HG03175 (cell line): ENCODE data around the gene HOXA3.

Experiments
- ATAC-seq: cut with Tn5 transposase; IDR thresholded peaks from one replicate; pipeline ENCODE4 v1.9.1; 2021; ENCODE audit warnings: mild to moderate bottlenecking, moderate library complexity; ENCODE audit not compliant: unreplicated experiment

Gene HOXA3

DNA sequence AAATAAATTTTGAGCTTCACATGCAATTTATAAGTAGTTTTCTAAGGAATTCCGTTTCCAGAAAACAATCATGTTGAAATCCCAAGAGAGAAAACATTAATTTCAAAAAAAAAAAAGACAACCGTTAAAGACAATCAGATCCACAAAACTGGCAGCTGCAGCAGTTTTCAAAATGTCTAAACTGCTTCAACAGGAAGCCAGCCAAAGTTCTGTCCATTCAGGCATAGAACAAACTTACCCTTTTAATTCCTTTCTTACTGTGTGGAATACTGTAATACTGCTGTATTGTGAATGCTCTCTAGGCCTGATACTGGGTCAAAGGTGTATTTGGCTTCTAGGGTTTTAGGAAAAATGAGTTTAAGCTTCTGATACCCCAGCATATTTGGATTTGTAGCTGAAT lies 88.2 kb downstream of the HOXA3 start:
- ATAC-seq: no peak

DNA sequence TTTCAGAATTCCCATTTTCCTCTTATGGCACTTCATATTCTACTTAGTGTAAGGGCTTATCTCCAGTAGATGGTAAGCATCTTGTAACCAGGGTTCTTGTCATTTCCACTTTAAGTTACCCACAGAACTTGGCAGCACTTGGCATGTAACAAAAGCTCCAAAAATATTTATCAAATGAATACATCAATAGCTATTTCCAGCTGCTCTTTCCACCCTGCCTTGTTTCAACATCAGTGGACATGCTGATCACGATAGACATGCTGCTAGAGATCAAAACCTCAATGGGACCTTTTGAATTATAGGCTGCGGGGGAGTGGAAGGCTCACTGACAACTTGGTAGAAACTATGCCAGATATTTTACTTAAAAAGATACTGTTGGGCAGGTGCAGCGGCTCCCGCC lies 89.4 kb downstream of the HOXA3 start:
- no peak for ATAC-seq
